B cell (primary cell): Measurements from ENCODE around the gene RPAP3. TPM values are rescaled to one million over a fixed set of nuclear protein-coding genes. Genes with fewer than 3 reads are reported as not detected.

Source experiments
- ATAC-seq: fragments of 200-7000 bp; cut with Tn5 transposase; one replicate; pipeline ENCODE4 v1.10.0; 2021; ENCODE audit warnings: low read depth, mild to moderate bottlenecking, moderate number of reproducible peaks, moderate library complexity
- CTCF ChIA-PET: fragments of 350-600 bp; sonication (Branson Sonifier 250); formaldehyde crosslinking; loops from one replicate; lab custom pipeline; 2021; ENCODE audit warnings: antibody characterized with exemption, inconsistent platforms; lab: Charles Lee
- POLR2A ChIA-PET: fragments of 350-600 bp; sonication (Branson Sonifier 250); formaldehyde crosslinking; loops from one replicate; lab custom pipeline; 2021; ENCODE audit warnings: antibody characterized with exemption; lab: Charles Lee
- DNase-seq: peaks from one replicate; pipeline ENCODE4 v3.0.0; 2013
- H2AFZ ChIP-seq: 2 replicates; pipeline ENCODE4 v1.6.1; 2012; ENCODE audit warnings: mild to moderate bottlenecking, low read depth, low read length; ENCODE audit not compliant: insufficient read depth, poor library complexity, severe bottlenecking
- H3K27ac ChIP-seq, 2 donors: 1 replicate in 1 of 2; 2 replicates in 1 of 2; pipeline ENCODE4 v1.5.1; 2012 to 2013; ENCODE audit warnings: low read length in 2 of 2, mild to moderate bottlenecking in 2 of 2, moderate library complexity in 1 of 2
- H3K27me3 ChIP-seq, 4 experiments: fragments of 200-600 bp in 1 of 4; sonication (generic) in 1 of 4; replicated peaks in 1 of 4; 1 replicate in 2 of 4; 2 replicates in 2 of 4; pipeline versions ENCODE4 v1.6.1 to v1.7.0; 2013 to 2016; ENCODE audit warnings: low read length in 3 of 4, mild to moderate bottlenecking in 2 of 4, mixed read lengths in 1 of 4, moderate library complexity in 1 of 4; ENCODE audit not compliant: insufficient read depth in 4 of 4, control insufficient read depth in 3 of 4; ENCODE audit errors: control extremely low read depth in 1 of 4
- H3K36me3 ChIP-seq, 2 experiments: replicated peaks in 1 of 2; 1 replicate in 1 of 2; 2 replicates in 1 of 2; pipeline versions ENCODE4 v1.6.1 to v1.7.1; 2013; ENCODE audit warnings: low read length in 1 of 2; ENCODE audit not compliant: insufficient read depth in 2 of 2, control insufficient read depth in 1 of 2; ENCODE audit errors: control extremely low read depth in 1 of 2, extremely low read depth in 1 of 2
- H3K4me1 ChIP-seq, 2 donors: fragments of 200-600 bp in 1 of 2; sonication (generic) in 1 of 2; 1 replicate in 1 of 2; 2 replicates in 1 of 2; pipeline versions ENCODE4 v1.5.1 to v1.6.1; 2013 to 2017; ENCODE audit warnings: low read length in 2 of 2; ENCODE audit not compliant: control insufficient read depth in 2 of 2, insufficient read depth in 2 of 2
- H3K4me2 ChIP-seq: replicated peaks from 2 replicates; pipeline ENCODE3; 2012; ENCODE audit warnings: mild to moderate bottlenecking, low read depth, low read length; ENCODE audit not compliant: poor library complexity, severe bottlenecking
- H3K4me3 ChIP-seq, 5 experiments: fragments of 200-600 bp in 1 of 5; sonication (generic) in 1 of 5; 1 replicate in 3 of 5; 2 replicates in 2 of 5; pipeline versions ENCODE4 v1.5.1 to v1.7.0; 2011 to 2016; ENCODE audit warnings: low read length in 4 of 5, mild to moderate bottlenecking in 4 of 5, low read depth in 2 of 5, control low read depth in 1 of 5, moderate library complexity in 1 of 5; ENCODE audit not compliant: insufficient read depth in 1 of 5; ENCODE audit errors: control extremely low read depth in 1 of 5, extremely low read depth in 1 of 5
- H3K79me2 ChIP-seq: fragments of 200-600 bp; sonication (generic); one replicate; pipeline ENCODE4 v1.6.0; 2016; ENCODE audit warnings: low read length; ENCODE audit not compliant: control insufficient read depth, insufficient read depth
- H3K9ac ChIP-seq: fragments of 200-600 bp; sonication (generic); 2 replicates; pipeline ENCODE4 v1.6.1; 2017; ENCODE audit warnings: mild to moderate bottlenecking, low read length, moderate library complexity
- H3K9me3 ChIP-seq, 3 donors: one replicate each; pipeline versions ENCODE4 v1.6.1 to v1.7.1; 2013; ENCODE audit warnings: low read length in 2 of 3; ENCODE audit not compliant: control insufficient read depth in 2 of 3, insufficient read depth in 1 of 3; ENCODE audit errors: control extremely low read depth in 1 of 3
- H4K20me1 ChIP-seq: 2 replicates; pipeline ENCODE4 v1.6.0; 2012; ENCODE audit warnings: mild to moderate bottlenecking, low read length; ENCODE audit not compliant: insufficient read depth, control insufficient read depth, poor library complexity, severe bottlenecking
- H3K27ac Mint-ChIP-seq: one replicate; pipeline ENCODE4 v1.8.0; 2021; ENCODE audit warnings: mixed read lengths
- H3K27me3 Mint-ChIP-seq: one replicate; pipeline ENCODE4 v1.8.0; 2021; ENCODE audit warnings: mixed read lengths
- H3K4me1 Mint-ChIP-seq: one replicate; pipeline ENCODE4 v1.8.0; 2021; ENCODE audit warnings: mixed read lengths
- H3K4me3 Mint-ChIP-seq: one replicate; pipeline ENCODE4 v1.8.0; 2021; ENCODE audit warnings: mixed read lengths
- H3K9me3 Mint-ChIP-seq: one replicate; pipeline ENCODE4 v1.8.0; 2022; ENCODE audit warnings: mixed read lengths; ENCODE audit not compliant: insufficient read depth
- EZH2 ChIP-seq: IDR thresholded peaks from 2 replicates; pipeline ENCODE4 v1.6.1; 2012; ENCODE audit warnings: borderline replicate concordance, low read depth, mild to moderate bottlenecking, moderate library complexity, low read length; ENCODE audit not compliant: insufficient read depth, poor library complexity, severe bottlenecking
- WGBS: methylation state at CpG from one replicate; pipeline ENCODE4 v1.1.5; 2013; ENCODE audit warnings: missing lambda C conversion rate; ENCODE audit not compliant: insufficient coverage; 5-methylcytosine and 5-hydroxymethylcytosine counted together
- intact Hi-C: fragments of 100-400 bp; cut with micrococcal nuclease; formaldehyde crosslinking; loops from one replicate; pipeline ENCODE4 v1.10.0; 2022
- polyA plus RNA-seq: library from polyadenylated mRNA; depleted of rRNA; stranded (reverse); fragments of >200 nt; gene quantifications from 2 replicates; pipeline ENCODE4 v1.2.3, GENCODE V29; 2012
- total RNA-seq, 2 donors: library from RNA; stranded (reverse); fragments of 120-200 nt in 1 of 2; gene quantifications; 1 replicate in 1 of 2; 2 replicates in 1 of 2; pipeline versions ENCODE4 v1.2.3 to v1.2.4, GENCODE V29; 2013 to 2022
- TF ChIP-seq, protein P1 (sequence below): fragments of 200-600 bp; IDR thresholded peaks from one replicate; pipeline ENCODE4 v1.8.0; 2022; ENCODE audit warnings: antibody characterized with exemption, mild to moderate bottlenecking

Gene RPAP3
- total and polyA plus RNA-seq, 2 donors (not counting 1 experiment from before 2014, with no cell fraction given), result 9.1 to 47.2 TPM

DNA sequence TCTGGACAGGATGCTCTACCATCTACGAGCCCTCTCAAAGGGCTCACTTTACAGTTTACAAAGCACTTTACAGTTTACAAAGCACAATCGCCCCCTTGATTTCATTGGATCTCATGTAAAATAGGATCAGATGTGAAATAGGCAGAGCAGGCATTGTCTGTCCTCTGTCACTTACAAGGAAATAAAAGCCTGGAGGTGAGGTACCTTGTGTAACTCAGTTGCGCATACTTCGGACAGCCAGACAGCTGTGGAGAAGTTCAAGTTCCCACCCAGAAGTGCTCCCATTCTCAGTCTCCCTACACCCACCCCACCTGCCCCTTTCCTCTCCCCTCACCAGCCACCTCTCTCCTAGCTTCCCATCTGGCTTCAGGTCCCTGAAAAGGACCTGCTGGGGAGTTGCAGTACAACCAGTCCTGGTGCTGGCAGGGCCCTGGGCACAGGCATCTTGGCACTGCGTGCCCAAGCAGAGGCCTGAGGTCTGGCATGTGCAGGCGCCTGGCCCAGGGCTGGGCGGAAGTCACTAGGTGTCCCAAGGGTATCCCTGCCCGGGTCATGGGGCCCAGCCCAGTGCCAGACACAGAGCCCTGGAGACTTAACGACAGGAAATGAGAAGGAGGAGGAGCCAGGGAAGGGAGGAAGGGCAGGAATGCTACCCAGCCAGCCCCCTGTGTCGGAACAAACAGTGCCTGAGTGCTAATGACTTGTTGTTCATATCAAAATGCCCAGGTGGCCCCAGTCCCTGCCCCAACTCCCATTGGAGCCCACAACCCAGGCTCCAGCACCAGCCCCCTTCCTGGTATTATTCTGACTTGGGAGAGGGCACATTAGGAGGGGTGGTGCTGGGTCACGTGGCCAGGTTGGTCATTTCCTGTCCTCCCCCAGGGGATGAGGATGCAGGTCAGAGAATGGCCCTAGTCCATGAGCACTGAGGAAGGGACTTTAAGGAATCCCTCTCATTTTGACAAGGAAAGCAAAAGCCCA is 47.5 kb upstream of the RPAP3 start:
- Histone ChIP-seq H3K9ac (no peak overlapping the region), H3K27me3 (no peaks in the 10 kb centered on the region), H2AFZ (peak overlapping the region; percentile 9), H3K4me3 (no peak overlapping the region), H3K27ac (no peak overlapping the region), H4K20me1 (no peaks in the 10 kb centered on the region), H3K4me1 (peaks cover 46 to 59% of the 10 kb centered on the region in 2 donors), H3K9me3 (no peaks in the 10 kb centered on the region), H3K79me2 (no peaks in the 10 kb centered on the region), H3K36me3 (no peaks in the 10 kb centered on the region), H3K4me2 (peak overlapping the region; percentile 52)
- WGBS, result 36% methylated on average over 7 of the region's 11 CpGs
- Mint-ChIP-seq H3K4me1 (peaks cover 61% of the 10 kb centered on the region), H3K27ac (peak overlapping the region; percentile 83), H3K27me3 (no peaks in the 10 kb centered on the region), H3K9me3 (no peaks in the 10 kb centered on the region), H3K4me3 (no peak overlapping the region)
- CTCF ChIA-PET, result interaction anchor here (0.5 to 14.1 kb wide), 4 partner anchors 10 to 55 kb away, joined by 3 to 452 read pairs (median 152); partner anchors contain the start of gene SLC48A1
- intact Hi-C loops, result no loop called here
- DNase-seq (no peak), ATAC-seq (peak; percentile 39)
- POLR2A ChIA-PET, result interaction anchor here (7.3 kb wide), 1 partner anchor 11 kb away, joined by 43 read pairs; no protein-coding TSS in a partner anchor
- no peak for TF ChIP-seq EZH2
- TF ChIP-seq, protein P1, sequence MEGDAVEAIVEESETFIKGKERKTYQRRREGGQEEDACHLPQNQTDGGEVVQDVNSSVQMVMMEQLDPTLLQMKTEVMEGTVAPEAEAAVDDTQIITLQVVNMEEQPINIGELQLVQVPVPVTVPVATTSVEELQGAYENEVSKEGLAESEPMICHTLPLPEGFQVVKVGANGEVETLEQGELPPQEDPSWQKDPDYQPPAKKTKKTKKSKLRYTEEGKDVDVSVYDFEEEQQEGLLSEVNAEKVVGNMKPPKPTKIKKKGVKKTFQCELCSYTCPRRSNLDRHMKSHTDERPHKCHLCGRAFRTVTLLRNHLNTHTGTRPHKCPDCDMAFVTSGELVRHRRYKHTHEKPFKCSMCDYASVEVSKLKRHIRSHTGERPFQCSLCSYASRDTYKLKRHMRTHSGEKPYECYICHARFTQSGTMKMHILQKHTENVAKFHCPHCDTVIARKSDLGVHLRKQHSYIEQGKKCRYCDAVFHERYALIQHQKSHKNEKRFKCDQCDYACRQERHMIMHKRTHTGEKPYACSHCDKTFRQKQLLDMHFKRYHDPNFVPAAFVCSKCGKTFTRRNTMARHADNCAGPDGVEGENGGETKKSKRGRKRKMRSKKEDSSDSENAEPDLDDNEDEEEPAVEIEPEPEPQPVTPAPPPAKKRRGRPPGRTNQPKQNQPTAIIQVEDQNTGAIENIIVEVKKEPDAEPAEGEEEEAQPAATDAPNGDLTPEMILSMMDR, result no peak

- Mint-ChIP-seq H3K4me3 (no peak overlapping the region), H3K27me3 (no peaks in the 10 kb centered on the region), H3K4me1 (peaks cover 61% of the 10 kb centered on the region), H3K27ac (peak overlapping the region; percentile 12), H3K9me3 (no peaks in the 10 kb centered on the region)
- Histone ChIP-seq H4K20me1 (no peaks in the 10 kb centered on the region), H3K27me3 (no peaks in the 10 kb centered on the region), H3K79me2 (no peaks in the 10 kb centered on the region), H2AFZ (no peak overlapping the region), H3K27ac (no peak overlapping the region), H3K4me1 (peaks cover 40 to 59% of the 10 kb centered on the region in 2 donors), H3K4me3 (no peak overlapping the region), H3K9me3 (no peaks in the 10 kb centered on the region), H3K4me2 (no peak overlapping the region), H3K9ac (no peak overlapping the region), H3K36me3 (no peaks in the 10 kb centered on the region)
- WGBS, result 96% methylated on average over 6 of the region's 7 CpGs
- intact Hi-C loops, result no loop called here
- CTCF ChIA-PET, result interaction anchor here (0.5 to 14.1 kb wide), 4 partner anchors 9 to 55 kb away, joined by 3 to 452 read pairs (median 104); partner anchors contain the start of gene SLC48A1
- DNase-seq, result no peak
- ATAC-seq, result no peak
- POLR2A ChIA-PET, result no interaction called here
- TF ChIP-seq, protein P1, result no peak
- no peak for TF ChIP-seq EZH2
Measured at GRCh38 chr12:47752552-47752951, 46.7 kb upstream of the RPAP3 start.
